ENCODE measurements around the gene SLC39A11.

DNA sequence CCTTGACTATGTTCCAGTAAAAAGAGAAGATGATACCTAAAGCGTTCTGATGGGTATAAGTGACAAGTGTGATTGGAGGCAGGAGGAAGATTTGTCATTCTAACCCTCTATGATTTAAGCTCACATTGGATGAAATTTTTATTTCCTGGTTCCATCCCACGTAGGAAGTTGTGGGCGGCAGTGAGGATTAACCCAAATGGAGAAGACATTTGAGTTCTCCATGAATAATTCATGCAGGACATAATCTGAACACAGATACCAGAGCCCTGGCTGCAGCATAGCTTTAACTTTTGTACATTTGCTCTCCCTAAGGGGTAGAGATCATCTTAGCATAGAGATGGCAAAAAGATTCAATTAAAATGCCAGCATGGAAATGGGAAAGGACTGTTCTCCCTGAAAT is 146.3 kb downstream of the SLC39A11 start:
- TF ChIP-seq CTCF (IDR thresholded peaks at IDR 0.05) (no peak), POLR2AphosphoS5 (IDR thresholded peaks at IDR 0.05) (no peak)

Measured in upper lobe of left lung (tissue), 4 donors.